ENCODE results near the gene C2orf92. TPM values are rescaled to one million over a fixed set of nuclear protein-coding genes. Genes with fewer than 3 reads are reported as not detected.

The C2orf92 gene
- total and polyA plus RNA-seq, 12 donors = 0.83 to 25.4 (median 2.9) TPM

GRCh38 chr2:97702731-97703470, 33.4 kb downstream of the C2orf92 start:
- no peak for TF ChIP-seq CTCF (IDR thresholded peaks at IDR 0.05)
- no peak for DNase-seq
- Histone ChIP-seq H3K4me3 (no peak overlapping the region), H3K27me3 (no peaks in the 10 kb centered on the region), H3K36me3 (no peaks in the 10 kb centered on the region), H3K27ac (no peak overlapping the region), H3K9me3 (no peaks in the 10 kb centered on the region), H3K4me1 (peaks cover 0 to 7% (median 0%) of the 10 kb centered on the region in 9 donors)
- intact Hi-C loops (cut with DNase I) = loop anchor here in 7 of 10 donors (5.0 to 10.0 kb wide), 2 partner anchors 682 to 684 kb away; no protein-coding TSS in a partner anchor
- 93 to 94% methylated on average over 18 to 19 of the region's 19 CpGs for WGBS, 2 donors
- ATAC-seq = no peak

GRCh38 chr2:97703741-97704140, 34.2 kb downstream of the C2orf92 start:
- intact Hi-C loops (cut with DNase I) = loop anchor here in 7 of 10 donors (2.0 to 10.0 kb wide), 3 partner anchors 43 to 684 kb away; no protein-coding TSS in a partner anchor
- no peak for TF ChIP-seq CTCF (IDR thresholded peaks at IDR 0.05)
- no peak overlapping the region for H3K4me3 ChIP-seq
- H3K27ac ChIP-seq = no peak overlapping the region
- no peaks in the 10 kb centered on the region for H3K9me3 ChIP-seq
- ATAC-seq (no peak), DNase-seq (no peak)
- no peaks in the 10 kb centered on the region for H3K36me3 ChIP-seq
- no peaks in the 10 kb centered on the region for H3K27me3 ChIP-seq
- 69 to 89% methylated on average over 3 of the region's 3 CpGs for WGBS, 2 donors
- H3K4me1 ChIP-seq = peaks cover 0 to 7% (median 0%) of the 10 kb centered on the region in 9 donors

GRCh38 chr2:97704989-97705388, 35.5 kb downstream of the C2orf92 start:
- H3K4me1 ChIP-seq = peaks cover 0 to 10% (median 3%) of the 10 kb centered on the region in 9 donors
- H3K27me3 ChIP-seq = no peaks in the 10 kb centered on the region
- no peak overlapping the region for H3K4me3 ChIP-seq
- intact Hi-C loops (cut with DNase I) = loop anchor here in 8 of 10 donors (2.0 to 10.0 kb wide), 5 partner anchors 37 to 682 kb away; no protein-coding TSS in a partner anchor
- H3K9me3 ChIP-seq = no peaks in the 10 kb centered on the region
- no peaks in the 10 kb centered on the region for H3K36me3 ChIP-seq
- DNase-seq (no peak), ATAC-seq (no peak)
- no peak for TF ChIP-seq CTCF (IDR thresholded peaks at IDR 0.05)
- H3K27ac ChIP-seq = no peak overlapping the region
- 89 to 93% methylated on average over 5 of the region's 5 CpGs for WGBS, 2 donors

GRCh38 chr2:97706112-97706511, 36.6 kb downstream of the C2orf92 start:
- intact Hi-C loops (cut with DNase I) = loop anchor here in 8 of 10 donors (5.0 to 10.0 kb wide), 3 partner anchors 36 to 679 kb away; no protein-coding TSS in a partner anchor
- WGBS, 2 donors = 96 to 98% methylated on average over 13 of the region's 13 CpGs
- no peak overlapping the region for H3K27ac ChIP-seq
- no peak overlapping the region for H3K4me3 ChIP-seq
- no peak for TF ChIP-seq CTCF (IDR thresholded peaks at IDR 0.05)
- H3K27me3 ChIP-seq = no peaks in the 10 kb centered on the region
- no peaks in the 10 kb centered on the region for H3K36me3 ChIP-seq
- DNase-seq = no peak
- peaks cover 0 to 7% (median 3%) of the 10 kb centered on the region in 9 donors for H3K4me1 ChIP-seq
- ATAC-seq = no peak
- H3K9me3 ChIP-seq = no peaks in the 10 kb centered on the region
